Measurements from ENCODE around the gene MYPOP.

DNA sequence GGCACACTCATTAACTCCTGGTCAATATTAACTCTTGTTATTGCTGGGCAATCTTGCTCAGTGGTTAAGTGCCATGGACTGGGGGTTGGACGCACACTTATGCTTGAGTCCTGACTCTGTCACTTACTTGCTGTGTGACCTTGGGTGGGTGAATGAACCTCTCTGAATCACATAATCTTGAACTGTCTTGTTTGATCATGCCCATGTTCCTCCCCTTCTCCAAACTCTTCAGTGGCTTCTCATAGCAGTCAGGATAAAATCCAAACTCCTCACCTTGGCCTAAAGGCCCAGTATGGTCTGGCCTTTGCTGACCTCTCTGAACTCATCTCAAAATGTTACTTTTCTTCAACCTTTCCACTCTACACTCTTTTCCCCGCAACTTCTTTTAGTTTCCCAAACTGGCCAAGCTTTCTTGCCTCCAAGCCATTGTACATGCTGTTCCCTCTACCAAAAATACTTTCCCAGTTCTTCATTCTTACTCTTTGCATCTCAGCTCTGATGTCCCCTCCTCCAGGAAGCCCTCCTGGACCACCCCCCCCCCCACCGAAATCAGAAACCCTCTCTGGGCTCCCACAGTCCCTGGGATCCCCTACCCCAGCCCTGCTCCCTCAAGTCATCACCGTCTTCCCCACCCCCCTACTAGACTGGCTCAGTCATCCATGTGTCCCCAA lies 2.4 kb downstream of the MYPOP start:
- TF ChIP-seq, protein P1, sequence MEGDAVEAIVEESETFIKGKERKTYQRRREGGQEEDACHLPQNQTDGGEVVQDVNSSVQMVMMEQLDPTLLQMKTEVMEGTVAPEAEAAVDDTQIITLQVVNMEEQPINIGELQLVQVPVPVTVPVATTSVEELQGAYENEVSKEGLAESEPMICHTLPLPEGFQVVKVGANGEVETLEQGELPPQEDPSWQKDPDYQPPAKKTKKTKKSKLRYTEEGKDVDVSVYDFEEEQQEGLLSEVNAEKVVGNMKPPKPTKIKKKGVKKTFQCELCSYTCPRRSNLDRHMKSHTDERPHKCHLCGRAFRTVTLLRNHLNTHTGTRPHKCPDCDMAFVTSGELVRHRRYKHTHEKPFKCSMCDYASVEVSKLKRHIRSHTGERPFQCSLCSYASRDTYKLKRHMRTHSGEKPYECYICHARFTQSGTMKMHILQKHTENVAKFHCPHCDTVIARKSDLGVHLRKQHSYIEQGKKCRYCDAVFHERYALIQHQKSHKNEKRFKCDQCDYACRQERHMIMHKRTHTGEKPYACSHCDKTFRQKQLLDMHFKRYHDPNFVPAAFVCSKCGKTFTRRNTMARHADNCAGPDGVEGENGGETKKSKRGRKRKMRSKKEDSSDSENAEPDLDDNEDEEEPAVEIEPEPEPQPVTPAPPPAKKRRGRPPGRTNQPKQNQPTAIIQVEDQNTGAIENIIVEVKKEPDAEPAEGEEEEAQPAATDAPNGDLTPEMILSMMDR (IDR thresholded peaks at IDR 0.05): no peak
- no peak for TF ChIP-seq POLR2AphosphoS5 (IDR thresholded peaks at IDR 0.05)
- TF ChIP-seq POLR2A (IDR thresholded peaks at IDR 0.05): no peak

Data from prostate gland (tissue), 2 donors.